GM12878 (cell line): ENCODE results near the gene GLB1L. TPM values are rescaled to one million over a fixed set of nuclear protein-coding genes. Genes with fewer than 3 reads are reported as not detected.

Experiments used
- ATF3 ChIP-seq: IDR thresholded peaks from 2 replicates; pipeline ENCODE4 v1.6.1; 2011; ENCODE audit warnings: low read depth, mild to moderate bottlenecking, low read length, moderate library complexity, borderline replicate concordance; ENCODE audit errors: extremely low read depth
- BCL3 ChIP-seq: IDR thresholded peaks from 2 replicates; pipeline ENCODE4 v1.6.1; 2011; ENCODE audit warnings: borderline replicate concordance, low read depth, mild to moderate bottlenecking, moderate library complexity, low read length; ENCODE audit not compliant: insufficient read depth, poor library complexity, severe bottlenecking
- EP300 ChIP-seq, 2 experiments: fragments of 150-350 bp in 1 of 2; IDR thresholded peaks; 2 replicates each; pipeline ENCODE4 v1.6.1; 2011 to 2012; ENCODE audit warnings: low read depth in 2 of 2, low read length in 2 of 2, borderline replicate concordance in 1 of 2, improper control_type of control experiment in 1 of 2, inconsistent platforms in 1 of 2; ENCODE audit not compliant: control insufficient read depth in 1 of 2
- IKZF2 ChIP-seq, 2 experiments: fragments of 450-650 bp; IDR thresholded peaks; 2 replicates each; pipeline ENCODE4 v1.6.1; 2017; ENCODE audit warnings: mild to moderate bottlenecking in 2 of 2, moderate library complexity in 2 of 2
- MLLT1 ChIP-seq: fragments of 450-650 bp; IDR thresholded peaks from 2 replicates; pipeline ENCODE4 v1.6.1; 2016; ENCODE audit warnings: mild to moderate bottlenecking
- MYB ChIP-seq: fragments of 150-350 bp; IDR thresholded peaks from 2 replicates; pipeline ENCODE4 v1.6.1; 2014; ENCODE audit warnings: mild to moderate bottlenecking, low read depth, low read length, borderline replicate concordance
- MYC ChIP-seq: IDR thresholded peaks from 2 replicates; pipeline ENCODE4 v1.6.1; 2011; ENCODE audit warnings: mild to moderate bottlenecking, low read length, moderate library complexity, inconsistent platforms; ENCODE audit not compliant: insufficient read depth, insufficient replicate concordance, insufficient read length, severe bottlenecking
- SPI1 ChIP-seq: IDR thresholded peaks from 2 replicates; pipeline ENCODE4 v1.6.1; 2011; ENCODE audit warnings: low read depth, mild to moderate bottlenecking, low read length, moderate library complexity, borderline replicate concordance; ENCODE audit not compliant: insufficient read depth
- TCF12 ChIP-seq: IDR thresholded peaks from 2 replicates; pipeline ENCODE4 v1.6.1; 2011; ENCODE audit warnings: low read depth, mild to moderate bottlenecking, low read length
- polyA plus RNA-seq, 11 experiments: library from polyadenylated mRNA; depleted of rRNA in 4 of 11; unstranded in 6 of 11; stranded (reverse) in 5 of 11; fragments of >200 nt; fragmentation: Nextera tagmentation in 4 of 11; fragmentation: Illumina TruSeq in 1 of 11; extraction: Ambion mirVana in 4 of 11; extraction: Trizol in 1 of 11; gene quantifications; 1 replicate in 1 of 11; 2 replicates in 10 of 11; pipeline versions ENCODE4 v1.2.1 to v1.2.3, GENCODE V29; 2011 to 2016; ENCODE audit warnings: inconsistent platforms in 2 of 11, missing spikeins in 2 of 11, low read depth in 1 of 11
- total RNA-seq, 4 experiments: library from RNA; depleted of rRNA in 3 of 4; stranded (reverse); fragments of >200 nt in 3 of 4; fragmentation: Illumina TruSeq in 1 of 4; extraction: Trizol in 1 of 4; gene quantifications; 2 replicates each; pipeline versions ENCODE4 v1.2.1 to v1.2.3, GENCODE V29; 2013 to 2021

Gene GLB1L
- total and polyA plus RNA-seq, 10 of the 15 experiments (the other 5 are each of a cell fraction or from before 2014, with no cell fraction given), result 0.29 to 4.6 (median 2.7) TPM

- TF ChIP-seq EP300 (IDR thresholded peaks at IDR 0.05; ENCODE audit: borderline replicate concordance in 1 of 2, control insufficient read depth in 1 of 2, low read depth in 2 of 2, low read length in 2 of 2) (no peak), MYB (no peak), IKZF2 (IDR thresholded peaks at IDR 0.05) (no peak), ATF3 (no peak), MLLT1 (no peak), MYC (no peak), TCF12 (no peak), BCL3 (no peak), SPI1 (no peak)
These were observed 31.7 kb downstream of the GLB1L start (continued) for GRCh38 chr2:219213486-219214071.
